Spleen (tissue), 11 donors: ENCODE measurements around the gene EPN3. TPM values are rescaled to one million over a fixed set of nuclear protein-coding genes. Genes with fewer than 3 reads are reported as not detected.

ENCODE experiments used
- DNase-seq: peaks from one replicate; pipeline ENCODE4 v3.0.0-alpha.2; 2020
- H3K27ac ChIP-seq, 8 donors: fragments of 200-600 bp; sonication (generic) in 7 of 8; 1 replicate in 4 of 8; 2 replicates in 4 of 8; pipeline versions ENCODE4 v1.5.0 to v1.8.0; 2016 to 2021; ENCODE audit warnings: inconsistent platforms in 4 of 8, mild to moderate bottlenecking in 4 of 8, moderate library complexity in 1 of 8
- H3K27me3 ChIP-seq, 7 donors: fragments of 200-600 bp; sonication (generic) in 6 of 7; replicated peaks in 1 of 7; 1 replicate in 4 of 7; 2 replicates in 3 of 7; pipeline versions ENCODE4 v1.5.0 to v1.8.0; 2016 to 2021; ENCODE audit warnings: inconsistent platforms in 3 of 7, mild to moderate bottlenecking in 1 of 7
- H3K36me3 ChIP-seq, 6 donors: fragments of 200-600 bp; sonication (generic) in 5 of 6; 1 replicate in 4 of 6; 2 replicates in 2 of 6; pipeline versions ENCODE4 v1.5.0 to v1.8.0; 2016 to 2021; ENCODE audit warnings: inconsistent platforms in 2 of 6
- H3K4me1 ChIP-seq, 6 donors: fragments of 200-600 bp; sonication (generic) in 5 of 6; 1 replicate in 3 of 6; 2 replicates in 3 of 6; pipeline versions ENCODE4 v1.5.0 to v1.8.0; 2016 to 2021; ENCODE audit warnings: inconsistent platforms in 3 of 6
- H3K4me3 ChIP-seq, 8 donors: fragments of 200-600 bp; sonication (generic) in 7 of 8; 1 replicate in 4 of 8; 2 replicates in 4 of 8; pipeline versions ENCODE4 v1.5.0 to v1.8.0; 2016 to 2021; ENCODE audit warnings: inconsistent platforms in 4 of 8, mild to moderate bottlenecking in 4 of 8, moderate library complexity in 2 of 8
- H3K9me3 ChIP-seq, 8 donors: fragments of 200-600 bp; sonication (generic) in 7 of 8; 1 replicate in 4 of 8; 2 replicates in 4 of 8; pipeline versions ENCODE4 v1.5.0 to v1.8.0; 2016 to 2021; ENCODE audit warnings: inconsistent platforms in 4 of 8
- CTCF ChIP-seq, 11 experiments: fragments of 200-600 bp in 7 of 11; fragments of 450-650 bp in 4 of 11; sonication (generic) in 4 of 11; IDR thresholded peaks in 8 of 11; conservative IDR thresholded peaks in 3 of 11; 1 replicate in 7 of 11; 2 replicates in 4 of 11; pipeline versions ENCODE4 v1.4.0 to v1.8.0; 2016 to 2021; ENCODE audit warnings: antibody characterized with exemption in 11 of 11, inconsistent platforms in 4 of 11, mild to moderate bottlenecking in 1 of 11
- POLR2A ChIP-seq, 3 donors: fragments of 450-650 bp; IDR thresholded peaks; one replicate each; pipeline ENCODE4 v1.5.1; 2017; ENCODE audit warnings: antibody characterized with exemption in 3 of 3, mild to moderate bottlenecking in 1 of 3
- POLR2AphosphoS5 ChIP-seq, 3 donors: sonication (generic); formaldehyde crosslinking; IDR thresholded peaks; one replicate each; pipeline ENCODE4 v1.5.1; 2017; ENCODE audit warnings: antibody characterized with exemption in 3 of 3
- WGBS, 5 donors: extraction: QIAGEN DNeasy Blood & Tissue Kit in 3 of 5; methylation state at CpG; one replicate each; pipeline versions ENCODE4 v1.1.5 to v1.1.7; 2013 to 2018; 5-methylcytosine and 5-hydroxymethylcytosine counted together
- intact Hi-C: fragments of 100-400 bp; cut with DNase I; formaldehyde crosslinking; loops from one replicate; pipeline ENCODE4 v1.15.0; 2023; ENCODE audit warnings: low total_unique reads
- polyA plus RNA-seq, 3 donors: library from polyadenylated mRNA; stranded (reverse); fragments of 200-250 nt; gene quantifications; one replicate each; pipeline ENCODE4 v1.2.1, GENCODE V29; 2013
- total RNA-seq, 7 donors: library from RNA; depleted of rRNA in 3 of 7; stranded (reverse); fragments of >200 nt in 3 of 7; fragmentation: NEBNext Ultra II Directional in 4 of 7; extraction: Animal tissue kit (Norgen Biotek cat#: 25700) in 4 of 7; gene quantifications; one replicate each; pipeline versions ENCODE4 v1.1.0 to v1.2.1, GENCODE V29; 2016 to 2021
- donor health status: healthy with polysubstance abuse.
- donor health status: DM: no; HTN: no; CAD: no; lungs with moderate emphysema.
- donor health status: DM: no; HTN: no; CAD: no.
- donor health status: Bipolar disorder and iron deficiency.
- donor health status: healthy.
- donor health status: DM: no; HTN: no; CAD: no.
- donor health status: DM: yes; HTN: yes; CAD: no.

EPN3 gene
- total and polyA plus RNA-seq, 10 donors: 0.02 to 0.16 TPM; not detected in 8

DNA sequence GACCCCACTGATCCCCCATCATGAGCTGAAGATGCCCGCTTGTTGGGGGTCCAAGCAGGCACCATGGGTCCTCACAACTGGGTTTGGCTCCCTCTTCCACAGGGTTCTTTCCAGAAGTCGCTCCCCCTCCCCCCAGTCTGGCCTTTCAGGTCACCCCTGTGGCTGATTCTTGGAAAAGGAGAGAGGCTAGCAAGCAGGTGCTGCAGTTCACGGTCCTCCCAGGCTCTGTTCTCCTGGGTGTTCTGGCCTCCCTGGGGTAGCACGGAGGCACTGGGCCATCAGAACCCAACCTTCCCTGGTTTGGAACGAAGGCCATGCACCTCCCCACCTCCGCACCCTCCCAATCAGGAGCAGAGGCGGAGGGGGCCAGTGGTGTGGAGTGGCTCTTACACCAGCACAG, 46.9 kb downstream of the EPN3 start:
- DNase-seq: no peak
- TF ChIP-seq CTCF (IDR thresholded peaks at IDR 0.05 in 8 of 11, conservative IDR thresholded peaks at IDR 0.05 in 3 of 11) (no peak), POLR2A (IDR thresholded peaks at IDR 0.05) (no peak), POLR2AphosphoS5 (IDR thresholded peaks at IDR 0.05) (no peak)
- Histone ChIP-seq H3K9me3 (no peaks in the 10 kb centered on the region), H3K27me3 (peaks cover 0 to 46% (median 0%) of the 10 kb centered on the region in 7 donors), H3K27ac (no peak overlapping the region), H3K36me3 (no peaks in the 10 kb centered on the region), H3K4me3 (no peak overlapping the region), H3K4me1 (no peaks in the 10 kb centered on the region)
- intact Hi-C loops: no loop called here
- WGBS, 5 donors: 77 to 87% (median 86%) methylated on average over 3 to 7 of the region's 7 CpGs

- Histone ChIP-seq H3K4me3 (no peak overlapping the region), H3K27ac (no peak overlapping the region), H3K9me3 (no peaks in the 10 kb centered on the region), H3K4me1 (no peaks in the 10 kb centered on the region), H3K36me3 (no peaks in the 10 kb centered on the region), H3K27me3 (peaks cover 0 to 46% (median 0%) of the 10 kb centered on the region in 7 donors)
- 85 to 95% (median 93%) methylated on average over 8 to 9 of the region's 9 CpGs for WGBS, 5 donors
- intact Hi-C loops: no loop called here
- TF ChIP-seq POLR2A (IDR thresholded peaks at IDR 0.05) (no peak), POLR2AphosphoS5 (IDR thresholded peaks at IDR 0.05) (no peak), CTCF (IDR thresholded peaks at IDR 0.05 in 8 of 11, conservative IDR thresholded peaks at IDR 0.05 in 3 of 11) (no peak)
- no peak for DNase-seq
Observed at GRCh38 chr17:50580646-50581045, 48.1 kb downstream of the EPN3 start.

DNA sequence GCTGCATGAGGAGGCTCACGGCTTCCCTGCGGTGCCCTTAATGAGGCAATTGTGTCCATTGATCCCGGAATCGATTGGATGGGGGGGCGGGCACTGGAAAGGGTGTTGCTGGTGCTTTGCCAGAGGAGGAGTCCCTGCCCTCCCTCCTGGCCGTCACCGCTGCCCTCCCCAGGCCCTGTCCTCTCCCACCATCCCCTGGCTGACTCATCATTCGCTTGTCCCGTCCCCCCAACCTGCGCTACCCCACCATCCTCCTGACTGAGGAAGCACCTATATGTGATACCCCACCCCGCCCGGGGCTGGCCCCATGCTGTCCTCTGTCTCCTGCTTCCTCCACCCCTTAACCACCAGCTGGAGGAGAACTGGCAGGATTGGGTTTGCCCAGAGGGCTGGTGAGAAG, 48.8 kb downstream of the EPN3 start:
- Histone ChIP-seq H3K4me1 (no peaks in the 10 kb centered on the region), H3K36me3 (no peaks in the 10 kb centered on the region), H3K27ac (no peak overlapping the region), H3K4me3 (no peak overlapping the region), H3K27me3 (peaks cover 0 to 45% (median 0%) of the 10 kb centered on the region in 7 donors), H3K9me3 (no peaks in the 10 kb centered on the region)
- 88 to 94% (median 90%) methylated on average over 12 of the region's 12 CpGs for WGBS, 5 donors
- DNase-seq: no peak
- intact Hi-C loops: no loop called here
- no peak for TF ChIP-seq POLR2A (IDR thresholded peaks at IDR 0.05)

GRCh38 chr17:50582741-50583140, 50.2 kb downstream of the EPN3 start:
- TF ChIP-seq CTCF (IDR thresholded peaks at IDR 0.05 in 8 of 11, conservative IDR thresholded peaks at IDR 0.05 in 3 of 11): no peak
- TF ChIP-seq POLR2A (IDR thresholded peaks at IDR 0.05): no peak
- TF ChIP-seq POLR2AphosphoS5 (IDR thresholded peaks at IDR 0.05): no peak
- no peak for DNase-seq
- intact Hi-C loops: no loop called here
- Histone ChIP-seq H3K36me3 (no peaks in the 10 kb centered on the region), H3K9me3 (no peaks in the 10 kb centered on the region), H3K27ac (no peak overlapping the region), H3K27me3 (peaks cover 0 to 42% (median 0%) of the 10 kb centered on the region in 7 donors), H3K4me1 (no peaks in the 10 kb centered on the region), H3K4me3 (no peak overlapping the region)
- WGBS, 5 donors: 74 to 87% (median 77%) methylated on average over 2 of the region's 2 CpGs

GRCh38 chr17:50583641-50584040, 51.1 kb downstream of the EPN3 start:
- Histone ChIP-seq H3K27me3 (peaks cover 0 to 33% (median 0%) of the 10 kb centered on the region in 7 donors), H3K4me1 (peaks cover 0 to 4% (median 0%) of the 10 kb centered on the region in 6 donors), H3K27ac (no peak overlapping the region), H3K4me3 (no peak overlapping the region), H3K36me3 (no peaks in the 10 kb centered on the region), H3K9me3 (no peaks in the 10 kb centered on the region)
- DNase-seq: no peak
- intact Hi-C loops: no loop called here
- TF ChIP-seq POLR2A (IDR thresholded peaks at IDR 0.05) (no peak), CTCF (IDR thresholded peaks at IDR 0.05 in 8 of 11, conservative IDR thresholded peaks at IDR 0.05 in 3 of 11) (no peak), POLR2AphosphoS5 (IDR thresholded peaks at IDR 0.05) (no peak)
- WGBS, 5 donors: 49 to 65% (median 53%) methylated on average over 7 of the region's 7 CpGs
